GM19240 (cell line): ENCODE measurements around the gene AUH.
A peak's percentile ranks its signal among the peaks of the same experiment; 100 is the strongest.
"Not testable (repeated sequence)": the region's sequence is repeated elsewhere in the genome, so short reads cannot be mapped to it uniquely, and the experiment has no call there.

Experiments
- DNase-seq: peaks from one replicate; pipeline ENCODE4 v3.0.0; 2011; ENCODE audit warnings: low spot score; ENCODE audit not compliant: insufficient read length

Gene AUH

DNA sequence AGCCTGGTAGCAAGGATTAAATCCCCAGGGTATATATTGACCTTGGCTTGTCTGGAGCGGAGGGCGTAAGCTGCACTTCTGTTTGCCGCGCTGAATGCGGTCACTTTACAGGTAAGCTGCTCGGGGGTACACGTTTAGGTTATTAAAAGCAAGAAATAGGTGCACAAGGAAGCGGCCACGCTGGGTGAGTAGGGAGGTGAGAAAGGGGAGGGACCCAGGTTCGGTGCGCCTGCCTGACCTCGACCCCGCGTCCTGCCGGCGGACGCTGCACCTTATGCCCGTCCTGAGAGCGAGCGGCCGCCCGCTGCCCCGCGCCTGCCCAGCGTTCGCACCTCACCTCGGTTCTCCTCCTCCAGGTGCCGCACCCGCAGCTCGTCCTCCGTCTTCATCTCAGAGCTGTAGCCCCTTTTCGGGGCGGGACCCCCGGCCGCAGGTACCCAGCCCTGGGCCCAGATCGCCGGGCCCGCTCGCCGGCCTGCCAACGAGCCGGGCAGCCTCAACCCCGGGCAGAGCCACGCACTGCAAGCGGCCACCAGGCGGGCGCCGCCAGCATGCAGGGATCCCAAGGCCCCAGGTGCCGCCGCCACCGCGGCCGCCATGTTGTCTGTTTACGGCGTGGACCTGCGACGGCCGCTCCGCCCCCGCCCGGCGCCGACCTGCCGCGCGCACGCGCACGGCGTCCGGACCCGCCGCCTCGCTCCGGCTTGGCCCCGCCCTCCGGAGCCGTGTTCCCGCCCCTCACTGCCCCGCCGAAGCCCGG lies at the start of gene AUH:
Gene AUH, minus strand, starts transcription at position 628 of the 760 bp plus-strand sequence. Its CDS starts 29 bp downstream, at position 599.
- DNase-seq: peak; percentile 72

- DNase-seq: no peak
Measured at GRCh38 chr9:91411096-91411771, 49.5 kb upstream of the AUH start.

- no peak for DNase-seq
Measured at GRCh38 chr9:91410161-91410560, 48.4 kb upstream of the AUH start.

- no peak for DNase-seq
Measured at GRCh38 chr9:91408475-91408874, 46.8 kb upstream of the AUH start.

DNA sequence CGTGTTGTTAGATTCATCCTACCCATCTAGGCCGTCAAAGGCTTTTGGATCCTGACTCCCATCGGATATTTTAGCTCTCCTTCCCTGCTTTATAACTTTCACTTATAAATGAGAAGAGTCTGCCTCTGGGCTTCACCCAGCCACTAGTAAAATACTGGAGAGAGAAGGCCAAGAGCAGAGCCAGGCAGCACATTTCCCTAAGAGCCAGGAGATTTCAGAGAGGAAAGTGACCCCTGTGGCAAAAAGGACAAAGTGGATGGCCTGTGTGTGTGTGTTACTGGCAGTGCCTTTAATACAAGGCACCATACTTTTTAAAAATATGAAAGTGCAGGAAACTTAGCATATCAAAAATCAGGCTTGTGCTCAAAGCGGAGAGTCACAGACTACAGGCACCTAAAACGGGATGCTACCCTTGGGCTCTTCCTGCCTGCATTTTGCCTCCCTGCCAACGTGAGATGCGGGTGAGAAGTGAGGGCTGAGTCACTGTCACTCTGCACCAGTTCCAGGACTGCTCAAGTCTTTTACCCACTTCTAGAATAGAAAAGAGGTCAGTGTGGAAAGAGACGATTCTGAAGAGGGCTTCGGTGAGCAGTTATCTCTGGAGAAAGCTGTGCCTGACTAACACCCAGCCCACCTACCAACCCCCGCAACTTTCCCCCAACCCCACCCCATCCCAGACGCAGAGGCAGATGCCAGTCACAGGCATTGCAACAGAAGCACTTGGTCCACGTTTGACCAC lies 46.0 kb upstream of the AUH start:
- DNase-seq: no peak

GRCh38 chr9:91405343-91406077 lies 43.8 kb upstream of the AUH start:
- DNase-seq: no peak

GRCh38 chr9:91403665-91404543 lies 42.2 kb upstream of the AUH start:
- no peak for DNase-seq

GRCh38 chr9:91398926-91399325 lies 37.2 kb upstream of the AUH start:
- no peak for DNase-seq

DNA sequence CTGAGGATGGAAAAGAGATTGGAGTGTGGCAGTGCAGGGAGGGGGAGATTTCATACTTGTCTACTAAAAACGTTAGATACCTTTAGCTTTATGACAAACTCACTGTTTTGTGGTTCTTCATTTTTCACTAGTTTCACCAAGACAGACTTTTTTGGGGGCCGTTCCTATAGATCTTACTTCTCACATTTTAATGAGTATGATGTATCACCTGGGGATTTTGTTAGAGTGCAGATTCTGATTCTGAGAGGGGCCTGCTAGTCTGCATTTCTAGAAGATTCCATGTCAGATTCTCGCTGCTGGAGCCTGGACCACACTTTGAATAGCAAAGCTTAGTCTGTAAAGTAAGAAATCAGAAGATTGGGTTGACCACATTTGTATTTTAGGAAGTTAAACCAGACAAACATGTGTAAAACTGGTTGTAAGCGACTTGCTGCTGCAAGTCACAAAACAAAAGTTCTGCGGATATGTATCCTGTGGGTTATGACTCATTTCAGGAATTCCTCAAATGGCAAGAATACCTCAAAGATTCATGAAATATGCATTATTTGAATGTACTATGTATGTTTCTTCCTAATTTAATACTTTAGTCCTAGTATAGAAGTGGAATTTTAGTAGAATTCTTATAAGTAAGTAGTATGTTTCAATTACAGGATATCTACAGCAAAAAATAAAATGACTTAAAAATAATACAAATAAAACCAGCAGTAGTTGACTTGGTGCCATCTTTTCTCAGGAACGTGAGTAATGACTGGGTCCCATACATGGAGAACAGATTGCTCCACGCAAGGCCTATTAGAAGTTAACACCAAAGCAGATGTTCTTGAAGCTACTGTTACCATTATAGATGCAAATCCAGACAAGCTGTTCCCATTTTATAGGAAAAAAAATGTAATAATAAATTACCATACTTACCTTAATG lies 34.1 kb upstream of the AUH start:
- DNase-seq: no peak

GRCh38 chr9:91395106-91395552 lies 33.4 kb upstream of the AUH start:
- no peak for DNase-seq

- no peak for DNase-seq
Measured at GRCh38 chr9:91393826-91394225, 32.1 kb upstream of the AUH start.

DNA sequence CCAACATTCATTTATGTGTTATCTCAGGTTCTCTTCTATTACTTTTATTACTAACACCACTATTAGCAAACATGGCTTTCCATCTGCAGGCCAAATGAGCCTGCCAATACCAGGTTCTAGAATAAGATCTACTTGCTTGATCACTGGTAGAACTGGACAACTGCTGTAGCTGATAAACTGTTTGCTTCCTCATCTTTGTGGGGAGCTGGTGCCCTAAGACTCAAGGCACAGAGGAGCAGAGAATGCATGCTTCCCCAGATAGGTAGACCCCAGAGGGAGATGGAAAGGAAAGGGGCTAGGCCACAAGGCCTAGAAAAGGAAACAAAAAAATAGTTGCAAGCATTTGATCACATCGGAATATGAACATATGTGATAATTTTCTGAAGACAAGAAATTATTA lies 30.7 kb upstream of the AUH start:
- DNase-seq: no peak

DNA sequence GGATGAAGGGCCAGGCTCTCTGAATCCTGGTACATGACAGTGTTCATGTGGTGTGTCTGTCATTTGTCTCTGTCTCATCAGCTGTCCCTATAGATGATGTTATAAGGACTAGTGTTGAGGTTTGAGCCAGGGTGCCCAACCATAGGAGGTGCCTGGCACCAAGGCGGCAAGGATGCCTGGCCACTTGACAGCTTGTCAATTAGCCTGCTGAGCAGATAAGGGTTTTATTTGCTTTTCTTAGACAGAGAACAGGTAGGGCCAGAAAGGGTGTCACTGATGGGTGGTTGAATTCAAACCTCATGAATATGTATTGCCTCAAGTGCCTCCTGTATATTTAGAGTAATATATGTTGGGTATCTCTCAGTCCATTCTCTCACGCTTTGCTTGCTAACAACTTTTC lies 30.1 kb upstream of the AUH start:
- DNase-seq: no peak

GRCh38 chr9:91391412-91391811 lies 29.7 kb upstream of the AUH start:
- DNase-seq: no peak

DNA sequence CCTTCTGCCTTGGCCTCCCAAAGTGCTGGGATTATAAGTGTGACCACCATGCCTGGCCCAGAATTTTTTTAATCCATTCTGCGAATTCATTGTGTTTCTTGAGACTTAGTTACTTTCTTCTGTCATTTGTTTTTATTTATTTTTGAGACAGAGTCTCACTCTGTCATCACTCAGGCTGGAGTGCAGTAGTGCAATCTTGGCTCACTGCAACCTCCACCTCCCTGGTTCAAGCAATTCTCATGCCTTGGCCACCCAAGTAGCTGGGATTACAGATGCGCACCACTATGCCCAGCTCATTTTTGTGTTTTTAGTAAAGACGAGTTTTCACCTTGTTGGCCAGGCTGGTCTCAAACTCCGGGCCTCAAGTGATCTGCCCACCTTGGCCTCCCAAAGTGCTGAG lies 28.0 kb upstream of the AUH start:
- DNase-seq: not testable (repeated sequence)

DNA sequence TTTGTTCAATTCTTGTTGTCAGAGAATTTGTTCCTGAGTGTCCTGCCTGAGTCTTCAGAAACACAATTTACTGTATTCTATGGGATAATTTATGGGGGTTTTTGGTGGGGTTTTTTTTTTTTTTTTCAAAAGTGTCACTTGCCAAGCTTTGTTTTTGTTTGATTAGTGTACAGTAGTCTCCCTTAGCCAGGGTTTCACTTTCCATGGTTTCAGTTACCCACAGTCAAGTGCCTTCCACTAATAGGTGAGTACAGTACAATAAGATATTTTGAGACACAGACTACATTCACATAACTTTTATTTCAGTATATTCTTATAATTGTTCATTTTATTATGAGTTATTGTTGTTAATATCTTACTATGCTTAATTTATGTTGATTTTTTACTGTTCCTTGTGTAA lies 25.0 kb upstream of the AUH start:
- DNase-seq: no peak

- DNase-seq: no peak
Measured at GRCh38 chr9:91384954-91385353, 23.2 kb upstream of the AUH start.

- no peak for DNase-seq
Measured at GRCh38 chr9:91383577-91383976, 21.9 kb upstream of the AUH start.

DNA sequence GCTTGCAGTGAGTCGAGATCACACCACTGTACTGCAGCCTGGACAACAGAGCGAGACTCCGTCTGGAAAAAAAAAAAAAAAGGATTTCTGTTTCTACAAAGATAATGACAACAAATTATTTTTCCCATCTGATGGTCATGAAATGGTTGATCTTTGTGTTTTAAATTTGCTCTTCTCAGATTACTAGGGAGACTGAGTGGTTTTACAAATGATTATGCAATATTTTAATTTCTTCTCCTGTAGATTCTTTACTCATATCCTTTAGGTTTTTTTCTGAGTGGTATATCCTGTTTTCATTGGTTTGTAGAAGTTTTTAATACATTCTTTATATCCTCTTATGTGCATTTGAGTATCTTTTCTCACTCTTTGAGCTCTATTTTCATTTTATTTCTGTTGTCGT lies 20.6 kb upstream of the AUH start:
- no peak for DNase-seq

DNA sequence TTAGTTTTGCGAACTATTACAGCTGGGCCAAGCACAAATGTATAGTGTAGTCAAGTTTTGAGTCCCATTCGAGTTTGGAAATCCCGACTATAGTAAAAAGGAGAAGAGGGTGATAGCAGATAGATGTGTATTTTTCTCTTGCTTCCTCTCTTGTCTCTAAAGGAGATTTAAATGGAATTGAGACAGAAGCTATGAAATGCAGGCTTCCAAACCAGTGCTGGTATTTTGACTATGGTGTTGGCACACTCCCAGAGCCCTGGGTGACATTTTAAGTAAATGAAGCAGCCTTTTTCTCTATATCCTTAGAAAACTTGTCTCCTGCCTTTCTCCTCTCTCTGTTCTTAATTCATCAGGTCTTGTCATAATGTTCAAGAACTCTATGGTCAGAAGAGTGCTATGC lies 17.7 kb upstream of the AUH start:
- no peak for DNase-seq
